Loucy (cell line): Measurements from ENCODE around the gene INF2.

ENCODE experiments used
- H2AFZ ChIP-seq: fragments of 200-600 bp; sonication (generic); 2 replicates; pipeline ENCODE4 v1.6.0; 2016; ENCODE audit warnings: antibody characterized with exemption, mild to moderate bottlenecking, low read length, moderate library complexity
- H3F3A ChIP-seq: fragments of 200-600 bp; 2 replicates; pipeline ENCODE4 v1.6.0; 2016; ENCODE audit warnings: antibody characterized with exemption, low read depth, mild to moderate bottlenecking
- H3K27me3 ChIP-seq: fragments of 200-600 bp; sonication (generic); 2 replicates; pipeline ENCODE4 v1.6.1; 2014; ENCODE audit warnings: low read length, mild to moderate bottlenecking; ENCODE audit not compliant: insufficient read depth, poor library complexity, severe bottlenecking
- H3K36me3 ChIP-seq: fragments of 200-600 bp; sonication (generic); 2 replicates; pipeline ENCODE4 v1.6.1; 2016; ENCODE audit warnings: low read length; ENCODE audit not compliant: insufficient read depth
- H3K4me1 ChIP-seq: fragments of 200-600 bp; sonication (generic); 2 replicates; pipeline ENCODE4 v1.5.1; 2014; ENCODE audit warnings: low read length, mild to moderate bottlenecking; ENCODE audit not compliant: insufficient read depth, poor library complexity, severe bottlenecking
- H3K4me2 ChIP-seq: fragments of 200-600 bp; sonication (generic); 2 replicates; pipeline ENCODE4 v1.6.0; 2014; ENCODE audit warnings: antibody characterized with exemption, low read length, low read depth, mild to moderate bottlenecking; ENCODE audit not compliant: poor library complexity, severe bottlenecking
- H3K4me3 ChIP-seq: fragments of 200-600 bp; sonication (generic); 2 replicates; pipeline ENCODE4 v1.5.1; 2014; ENCODE audit warnings: low read length, mild to moderate bottlenecking, mixed read lengths; ENCODE audit not compliant: poor library complexity, severe bottlenecking
- H3K79me2 ChIP-seq: fragments of 200-600 bp; sonication (generic); 2 replicates; pipeline ENCODE4 v1.6.1; 2014; ENCODE audit warnings: low read length; ENCODE audit not compliant: insufficient read depth
- H3K9ac ChIP-seq: fragments of 200-600 bp; sonication (generic); 2 replicates; pipeline ENCODE4 v1.6.0; 2014; ENCODE audit warnings: mild to moderate bottlenecking, low read depth, low read length, moderate library complexity; ENCODE audit not compliant: poor library complexity, severe bottlenecking
- H3K9me2 ChIP-seq: fragments of 200-600 bp; sonication (generic); replicated peaks from 2 replicates; pipeline ENCODE4 v1.6.1; 2016; ENCODE audit warnings: low read depth, low read length, mixed read lengths
- H3K9me3 ChIP-seq: fragments of 200-600 bp; sonication (generic); 2 replicates; pipeline ENCODE4 v1.6.1; 2014; ENCODE audit warnings: mild to moderate bottlenecking, antibody characterized with exemption, low read length, low read depth; ENCODE audit not compliant: insufficient read depth
- H4K20me1 ChIP-seq: fragments of 200-600 bp; sonication (generic); 2 replicates; pipeline ENCODE4 v1.6.0; 2014; ENCODE audit warnings: antibody characterized with exemption, low read length, mild to moderate bottlenecking; ENCODE audit not compliant: insufficient read depth, poor library complexity, severe bottlenecking
- EZH2phosphoT487 ChIP-seq: fragments of 200-600 bp; IDR thresholded peaks from 2 replicates; pipeline ENCODE4 v1.6.1; 2018; ENCODE audit warnings: antibody characterized with exemption, mild to moderate bottlenecking, moderate library complexity, borderline replicate concordance
- TF ChIP-seq, protein P1 (sequence below): fragments of 200-600 bp; sonication (generic); conservative IDR thresholded peaks from 2 replicates; pipeline ENCODE4 v1.5.1; 2014; ENCODE audit warnings: mild to moderate bottlenecking, antibody characterized with exemption, low read length

Gene INF2

DNA sequence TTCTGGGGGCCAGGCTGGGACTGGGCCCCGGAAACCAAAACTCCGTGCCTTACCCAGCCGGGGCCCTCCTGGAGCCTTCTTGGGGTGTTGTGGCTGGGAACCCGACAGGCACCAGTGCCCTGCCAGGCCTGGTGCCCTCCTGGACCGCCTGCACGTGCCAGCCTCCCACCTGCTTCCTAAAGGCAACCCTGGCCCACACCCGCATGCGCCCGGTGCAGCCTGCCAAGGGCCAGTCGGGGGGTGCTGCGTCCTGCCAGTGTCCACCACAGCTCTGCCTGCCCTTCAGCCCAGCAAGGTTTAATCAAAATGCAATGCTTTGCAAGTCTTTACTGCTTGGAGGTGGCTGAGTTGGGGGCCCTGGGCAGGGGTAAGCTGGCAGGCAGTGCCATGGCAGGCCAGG is 29.5 kb downstream of the INF2 start:
- peaks cover 7% of the 10 kb centered on the region; the same call in 1 of the 2 replicates for H3K36me3 ChIP-seq
- no peaks in the 10 kb centered on the region for H3K79me2 ChIP-seq
- H2AFZ ChIP-seq, result no peak overlapping the region
- no peak overlapping the region for H3K4me3 ChIP-seq
- no peaks in the 10 kb centered on the region for H3K27me3 ChIP-seq
- no peak overlapping the region for H3K9ac ChIP-seq
- H3F3A ChIP-seq, result no peaks in the 10 kb centered on the region
- H3K4me2 ChIP-seq, result no peak overlapping the region
- TF ChIP-seq, protein P1, sequence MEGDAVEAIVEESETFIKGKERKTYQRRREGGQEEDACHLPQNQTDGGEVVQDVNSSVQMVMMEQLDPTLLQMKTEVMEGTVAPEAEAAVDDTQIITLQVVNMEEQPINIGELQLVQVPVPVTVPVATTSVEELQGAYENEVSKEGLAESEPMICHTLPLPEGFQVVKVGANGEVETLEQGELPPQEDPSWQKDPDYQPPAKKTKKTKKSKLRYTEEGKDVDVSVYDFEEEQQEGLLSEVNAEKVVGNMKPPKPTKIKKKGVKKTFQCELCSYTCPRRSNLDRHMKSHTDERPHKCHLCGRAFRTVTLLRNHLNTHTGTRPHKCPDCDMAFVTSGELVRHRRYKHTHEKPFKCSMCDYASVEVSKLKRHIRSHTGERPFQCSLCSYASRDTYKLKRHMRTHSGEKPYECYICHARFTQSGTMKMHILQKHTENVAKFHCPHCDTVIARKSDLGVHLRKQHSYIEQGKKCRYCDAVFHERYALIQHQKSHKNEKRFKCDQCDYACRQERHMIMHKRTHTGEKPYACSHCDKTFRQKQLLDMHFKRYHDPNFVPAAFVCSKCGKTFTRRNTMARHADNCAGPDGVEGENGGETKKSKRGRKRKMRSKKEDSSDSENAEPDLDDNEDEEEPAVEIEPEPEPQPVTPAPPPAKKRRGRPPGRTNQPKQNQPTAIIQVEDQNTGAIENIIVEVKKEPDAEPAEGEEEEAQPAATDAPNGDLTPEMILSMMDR, result no peak
- TF ChIP-seq EZH2phosphoT487, result no peak
- H4K20me1 ChIP-seq, result no peaks in the 10 kb centered on the region
- no peaks in the 10 kb centered on the region for H3K4me1 ChIP-seq
- no peaks in the 10 kb centered on the region for H3K9me2 ChIP-seq
- H3K9me3 ChIP-seq, result no peaks in the 10 kb centered on the region

DNA sequence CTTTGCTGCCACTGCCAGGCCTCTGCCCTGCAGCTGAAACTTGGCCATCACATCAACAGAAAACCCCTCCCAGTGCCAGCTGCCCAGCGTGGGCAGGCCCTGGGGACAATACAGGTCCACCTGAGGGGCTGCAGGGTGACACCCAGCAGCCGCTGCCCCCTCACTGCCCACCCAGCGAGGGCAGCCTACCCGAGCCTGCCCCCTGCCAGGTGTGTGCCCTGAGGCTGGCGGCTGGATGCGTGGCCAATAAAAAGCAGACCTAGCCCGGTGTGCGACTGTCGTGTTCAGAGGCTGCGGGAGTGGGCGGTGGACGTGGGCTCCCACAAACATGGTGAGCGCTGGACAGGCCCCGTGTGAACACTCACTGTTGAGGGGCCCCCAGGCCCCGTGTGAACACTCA is 29.9 kb downstream of the INF2 start:
- no peaks in the 10 kb centered on the region for H3F3A ChIP-seq
- H3K79me2 ChIP-seq, result no peaks in the 10 kb centered on the region
- H3K27me3 ChIP-seq, result no peaks in the 10 kb centered on the region
- H3K4me1 ChIP-seq, result no peaks in the 10 kb centered on the region
- H3K4me3 ChIP-seq, result no peak overlapping the region
- H3K36me3 ChIP-seq, result peaks cover 6% of the 10 kb centered on the region; the same call in 1 of the 2 replicates
- no peaks in the 10 kb centered on the region for H3K9me2 ChIP-seq
- TF ChIP-seq, protein P1, result no peak
- TF ChIP-seq EZH2phosphoT487, result no peak
- H3K9ac ChIP-seq, result no peak overlapping the region
- H3K9me3 ChIP-seq, result no peaks in the 10 kb centered on the region
- no peak overlapping the region for H3K4me2 ChIP-seq
- H2AFZ ChIP-seq, result no peak overlapping the region
- no peaks in the 10 kb centered on the region for H4K20me1 ChIP-seq

DNA sequence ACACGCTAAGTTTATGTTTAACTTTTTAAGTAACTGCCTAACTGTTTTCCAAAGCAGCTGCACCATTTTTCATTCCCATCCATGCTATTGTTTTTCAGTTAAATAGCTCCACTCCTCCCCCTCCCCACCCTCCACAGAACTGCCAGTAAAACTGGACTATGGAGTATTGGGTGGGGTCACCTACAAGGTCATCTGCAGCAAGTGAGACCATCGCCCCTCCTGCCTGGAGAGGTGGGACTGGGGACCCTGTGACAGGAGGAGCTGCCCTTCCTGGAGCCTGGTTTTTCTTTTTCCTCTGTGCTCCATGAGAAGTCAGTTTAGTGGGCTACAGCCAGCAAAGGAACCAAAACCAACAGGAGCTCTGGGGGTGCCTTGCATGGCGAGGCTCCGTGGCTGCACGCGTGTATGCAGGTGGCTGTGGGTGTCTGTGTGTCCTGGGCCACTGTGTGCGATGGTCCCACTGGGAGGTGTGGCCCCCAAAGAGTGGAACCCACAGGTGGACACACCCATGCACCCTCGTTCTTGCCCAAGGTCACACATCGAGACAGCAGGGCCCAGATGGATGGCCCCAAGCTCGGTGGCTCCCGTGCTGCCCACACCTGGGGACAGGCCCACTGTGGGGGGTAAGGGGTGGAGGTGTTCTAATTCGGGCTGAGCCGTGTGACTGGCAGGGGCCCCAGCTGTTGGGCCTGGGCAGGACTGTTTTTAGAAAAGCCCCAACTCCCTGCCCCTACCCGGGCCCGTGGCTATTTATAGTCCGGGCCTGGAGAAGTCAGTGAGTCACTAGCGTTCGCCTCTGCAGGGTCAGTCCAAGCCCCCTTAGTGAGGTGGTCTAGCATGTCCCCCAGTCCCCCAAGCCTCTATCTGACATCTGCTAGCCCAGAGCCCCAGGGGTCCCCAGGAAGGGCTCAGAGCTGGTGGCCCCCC is 32.4 kb downstream of the INF2 start:
- H3K4me3 ChIP-seq, result no peak overlapping the region
- H3F3A ChIP-seq, result no peaks in the 10 kb centered on the region
- H3K4me2 ChIP-seq, result no peak overlapping the region
- no peaks in the 10 kb centered on the region for H3K36me3 ChIP-seq
- no peaks in the 10 kb centered on the region for H4K20me1 ChIP-seq
- H3K79me2 ChIP-seq, result no peaks in the 10 kb centered on the region
- H3K4me1 ChIP-seq, result peaks cover 6% of the 10 kb centered on the region
- no peak overlapping the region for H2AFZ ChIP-seq
- H3K9me2 ChIP-seq, result no peaks in the 10 kb centered on the region
- H3K9me3 ChIP-seq, result no peaks in the 10 kb centered on the region
- H3K9ac ChIP-seq, result no peak overlapping the region
- TF ChIP-seq, protein P1, result no peak
- TF ChIP-seq EZH2phosphoT487, result no peak
- no peaks in the 10 kb centered on the region for H3K27me3 ChIP-seq
